Smooth muscle cell of bladder (primary cell): ENCODE results near the gene TIGD4. TPM values are rescaled to one million over a fixed set of nuclear protein-coding genes. Genes with fewer than 3 reads are reported as not detected.

Source experiments
- total RNA-seq: library from RNA; depleted of rRNA; stranded (reverse); fragments of >200 nt; gene quantifications from 2 replicates; pipeline ENCODE4 v1.2.3, GENCODE V29; 2014

Gene TIGD4
- 0.14 and 0.18 TPM in 2 replicates for total RNA-seq

GRCh38 chr4:152779513-152780266 lies at the start of gene TIGD4, which contains the start of gene ARFIP1:
Gene TIGD4, minus strand, starts transcription at chr4:152779730. Its CDS starts 8,726 bp downstream, at chr4:152771004.
Gene ARFIP1, plus strand, starts transcription at chr4:152779954. Its CDS starts 49,680 bp downstream, at chr4:152829634.

Other genes with a start within 250 kb of the TIGD4 start
- gene FBXW7, start 243.6 kb downstream of the TIGD4 start, total RNA-seq: 84.1 and 135 TPM in 2 replicates
- 1.3 and 2.3 TPM in 2 replicates for gene TMEM154, start 99.7 kb downstream of the TIGD4 start, total RNA-seq
- 38.6 and 40.7 TPM in 2 replicates for gene ARFIP1, start 224 bp upstream of the TIGD4 start, total RNA-seq
- gene FHDC1, start 156.6 kb upstream of the TIGD4 start, total RNA-seq: 0.18 and 0.28 TPM in 2 replicates